ENCODE results near the gene KIAA1755.
A peak's percentile ranks its signal among the peaks of the same experiment; 100 is the strongest.

KIAA1755 gene

DNA sequence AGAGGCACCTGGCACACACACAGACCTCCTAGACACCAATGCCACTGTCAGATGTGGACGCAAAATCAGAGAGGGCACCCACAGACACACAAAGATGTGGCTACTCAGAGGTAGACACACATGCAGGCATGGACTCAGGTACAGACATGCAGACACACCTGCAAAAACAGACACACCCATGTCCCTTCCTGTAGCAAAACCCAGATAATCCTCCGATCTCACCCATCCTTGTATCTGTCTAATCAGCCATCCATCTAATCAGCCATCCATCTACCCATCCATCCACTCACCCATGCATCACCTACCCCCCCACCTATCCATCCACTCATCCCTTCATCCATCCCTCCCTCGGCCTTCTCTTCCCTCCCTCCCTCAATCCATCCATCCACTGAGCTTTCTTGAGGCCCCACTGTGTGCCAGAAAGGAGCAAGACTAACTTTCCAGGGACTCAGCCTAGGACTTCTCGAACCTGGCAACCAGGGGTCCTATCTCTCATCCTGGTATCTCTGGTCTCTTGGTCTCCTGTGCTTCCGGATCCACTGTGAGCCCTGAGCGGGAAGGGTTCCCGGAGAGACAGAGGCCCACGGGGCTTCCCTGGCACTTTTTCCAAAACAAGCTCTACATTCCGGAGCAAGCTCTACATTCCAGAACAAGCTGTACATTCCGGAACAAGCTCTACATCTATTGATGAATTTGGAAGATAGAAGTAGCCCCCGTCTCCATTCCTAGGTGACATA, 94.4 kb downstream of the KIAA1755 start:
- Histone ChIP-seq H3K79me1 (replicated peaks; ENCODE audit: low read length, poor library complexity, severe bottlenecking) (no peaks in the 10 kb centered on the region), H3K36me3 (ENCODE audit: control insufficient read depth in 1 of 2, insufficient read depth in 2 of 2, low read depth in 1 of 2, low read length in 2 of 2) (no peaks in the 10 kb centered on the region), H2AK5ac (ENCODE audit: low read length, severe bottlenecking) (no peak overlapping the region), H4K8ac (ENCODE audit: low read length) (peak overlapping the region; percentile 33), H2BK5ac (ENCODE audit: low read depth, low read length, poor library complexity, severe bottlenecking) (no peak overlapping the region), H3K27me3 (ENCODE audit: control insufficient read depth in 1 of 2, insufficient read depth in 1 of 2, low read length in 2 of 2) (peaks cover 0 to 5% of the 10 kb centered on the region in 2 experiments), H3K9ac (ENCODE audit: low read length) (no peak overlapping the region), H2BK15ac (ENCODE audit: low read depth, poor library complexity, severe bottlenecking) (no peak overlapping the region), H3K4me3 (ENCODE audit: insufficient read depth in 1 of 2, low read depth in 1 of 2, low read length in 2 of 2) (no peak overlapping the region), H3K4ac (ENCODE audit: low read depth in 1 of 2, low read length in 2 of 2) (peak overlapping the region in 1 of 2 experiments; percentile 76), H3K4me2 (ENCODE audit: low read length, poor library complexity, severe bottlenecking) (no peak overlapping the region), H3K27ac (ENCODE audit: low read length, poor library complexity, severe bottlenecking) (no peak overlapping the region), H4K91ac (ENCODE audit: low read length) (peak overlapping the region; percentile 53), H3K9me3 (ENCODE audit: control insufficient read depth, low read length) (no peaks in the 10 kb centered on the region), H3K4me1 (ENCODE audit: control insufficient read depth, insufficient read depth, low read depth, low read length) (peaks cover 27% of the 10 kb centered on the region), H2AFZ (ENCODE audit: low read depth, low read length) (no peak overlapping the region), H3K14ac (ENCODE audit: low read length in 2 of 2) (peak overlapping the region in 1 of 2 experiments; percentile 84), H3K23ac (ENCODE audit: low read length in 2 of 2) (no peak overlapping the region), H3K18ac (ENCODE audit: low read depth in 1 of 2, low read length in 2 of 2) (peak overlapping the region; percentile 50 to 94), H2BK12ac (ENCODE audit: low read length in 2 of 2) (peak overlapping the region; percentile 91 to 97), H2BK120ac (ENCODE audit: low read depth, low read length) (peak overlapping the region; percentile 11)
- peak; percentile 41 for DNase-seq
- 65% methylated on average over 11 of the region's 11 CpGs for WGBS

DNA sequence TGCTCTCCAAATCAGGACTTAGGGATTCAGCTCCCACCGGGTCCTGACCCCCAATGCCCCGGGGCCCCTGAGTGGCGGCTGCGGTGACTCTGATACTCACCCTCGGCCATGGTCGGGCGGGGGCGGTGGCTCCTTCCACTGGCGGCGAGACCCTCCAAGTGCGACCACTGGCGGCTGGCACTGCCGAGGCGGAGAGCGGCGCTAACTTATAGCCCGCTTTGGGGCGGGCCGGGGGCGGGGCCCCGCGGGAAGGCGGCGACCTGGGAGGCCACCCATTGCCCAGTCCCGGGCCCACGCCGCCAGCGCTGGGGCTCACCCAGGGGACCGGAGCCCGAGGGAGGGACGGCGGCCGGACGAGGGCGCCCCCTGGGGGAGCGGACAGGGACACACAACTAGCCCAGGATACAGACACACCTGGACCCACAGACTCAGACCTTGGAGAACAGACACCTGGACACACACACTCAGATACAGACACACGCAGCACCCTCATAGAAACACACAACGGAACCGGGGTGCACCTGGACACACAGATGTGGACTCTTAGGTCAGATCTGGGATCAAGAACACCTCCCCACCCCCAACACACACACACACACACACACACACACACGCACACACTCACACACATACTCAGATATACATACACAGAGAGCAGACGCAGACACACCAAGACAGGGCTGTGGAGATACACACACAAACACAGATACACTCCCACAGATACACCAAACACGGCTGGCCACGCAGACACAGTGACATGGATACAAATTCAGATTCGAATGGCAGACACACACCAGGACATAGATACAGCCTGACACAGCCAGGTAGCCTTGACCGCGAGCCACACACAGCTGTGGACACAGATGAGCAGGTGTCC, 95.2 kb downstream of the KIAA1755 start, which contains the start of gene TGM2:
TSS of gene TGM2 (minus strand) at position 182 of the 877 bp plus-strand sequence. CDS start at position 110, 72 bp downstream.
- Histone ChIP-seq H2BK12ac (ENCODE audit: low read length in 2 of 2) (peak within 1 kb of the TSS; percentile 91 to 97), H3K4me3 (ENCODE audit: insufficient read depth in 1 of 2, low read depth in 1 of 2, low read length in 2 of 2) (peak within 1 kb of the TSS; percentile 47 to 55), H3K27me3 (ENCODE audit: control insufficient read depth in 1 of 2, insufficient read depth in 1 of 2, low read length in 2 of 2) (peaks cover 0 to 5% of the 10 kb centered on the region in 2 experiments), H3K27ac (ENCODE audit: low read length, poor library complexity, severe bottlenecking) (no peak within 1 kb of the TSS), H4K91ac (ENCODE audit: low read length) (peak within 1 kb of the TSS; percentile 55), H3K4me1 (ENCODE audit: control insufficient read depth, insufficient read depth, low read depth, low read length) (peaks cover 27% of the 10 kb centered on the region), H3K14ac (ENCODE audit: low read length in 2 of 2) (peak within 1 kb of the TSS in 1 of 2 experiments; percentile 84), H2AFZ (ENCODE audit: low read depth, low read length) (peak within 1 kb of the TSS; percentile 8), H3K9ac (ENCODE audit: low read length) (peak within 1 kb of the TSS; percentile 32), H2BK15ac (ENCODE audit: low read depth, poor library complexity, severe bottlenecking) (no peak within 1 kb of the TSS), H3K18ac (ENCODE audit: low read depth in 1 of 2, low read length in 2 of 2) (peak within 1 kb of the TSS; percentile 79 to 97), H2BK120ac (ENCODE audit: low read depth, low read length) (peak within 1 kb of the TSS; percentile 80), H3K79me1 (replicated peaks; ENCODE audit: low read length, poor library complexity, severe bottlenecking) (no peaks in the 10 kb centered on the region), H4K8ac (ENCODE audit: low read length) (peak within 1 kb of the TSS; percentile 54), H3K4me2 (ENCODE audit: low read length, poor library complexity, severe bottlenecking) (peak within 1 kb of the TSS; percentile 54), H3K36me3 (ENCODE audit: control insufficient read depth in 1 of 2, insufficient read depth in 2 of 2, low read depth in 1 of 2, low read length in 2 of 2) (no peaks in the 10 kb centered on the region), H3K23ac (ENCODE audit: low read length in 2 of 2) (no peak within 1 kb of the TSS), H3K9me3 (ENCODE audit: control insufficient read depth, low read length) (no peaks in the 10 kb centered on the region), H3K4ac (ENCODE audit: low read depth in 1 of 2, low read length in 2 of 2) (peak within 1 kb of the TSS; percentile 52 to 77), H2AK5ac (ENCODE audit: low read length, severe bottlenecking) (no peak within 1 kb of the TSS), H2BK5ac (ENCODE audit: low read depth, low read length, poor library complexity, severe bottlenecking) (no peak within 1 kb of the TSS)
- DNase-seq = peak; percentile 82
- 16% methylated on average over 45 of the region's 46 CpGs for WGBS

DNA sequence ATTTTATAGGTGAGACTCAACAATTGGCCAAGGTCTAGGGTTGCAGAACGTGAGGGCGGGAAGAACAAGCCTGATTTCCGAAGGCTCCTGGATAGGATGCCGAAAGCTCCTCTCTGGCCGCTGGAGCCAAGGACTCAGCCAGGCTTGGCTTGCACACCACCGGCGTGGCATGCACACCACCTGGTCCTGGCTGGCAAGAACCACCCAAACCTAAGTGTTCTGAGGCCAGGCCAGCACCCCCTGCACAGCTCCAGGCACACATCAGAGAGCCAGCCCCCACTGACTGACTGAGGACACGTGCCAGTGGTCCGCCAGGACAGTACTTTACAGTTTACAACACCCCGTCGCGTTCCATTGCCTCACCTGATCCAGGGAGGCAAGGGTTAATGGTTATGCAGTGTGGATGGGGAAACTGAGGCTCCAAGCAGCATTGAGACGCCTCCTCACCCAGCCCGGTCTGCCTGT, 95.9 kb downstream of the KIAA1755 start:
- peak overlapping the region in 1 of 2 experiments; percentile 30 for H3K14ac ChIP-seq (ENCODE audit: low read length in 2 of 2)
- peak overlapping the region; percentile 32 for H3K9ac ChIP-seq (ENCODE audit: low read length)
- H3K4me2 ChIP-seq (ENCODE audit: low read length, poor library complexity, severe bottlenecking) = peak overlapping the region; percentile 54
- no peak overlapping the region for H3K27ac ChIP-seq (ENCODE audit: low read length, poor library complexity, severe bottlenecking)
- H3K4me3 ChIP-seq (ENCODE audit: insufficient read depth in 1 of 2, low read depth in 1 of 2, low read length in 2 of 2) = peak overlapping the region; percentile 47 to 55
- H3K4me1 ChIP-seq (ENCODE audit: control insufficient read depth, insufficient read depth, low read depth, low read length) = peaks cover 27% of the 10 kb centered on the region
- peak overlapping the region; percentile 80 for H2BK120ac ChIP-seq (ENCODE audit: low read depth, low read length)
- H4K8ac ChIP-seq (ENCODE audit: low read length) = peak overlapping the region; percentile 54
- no peak overlapping the region for H2AK5ac ChIP-seq (ENCODE audit: low read length, severe bottlenecking)
- peaks cover 0 to 5% of the 10 kb centered on the region in 2 experiments for H3K27me3 ChIP-seq (ENCODE audit: control insufficient read depth in 1 of 2, insufficient read depth in 1 of 2, low read length in 2 of 2)
- H3K18ac ChIP-seq (ENCODE audit: low read depth in 1 of 2, low read length in 2 of 2) = peak overlapping the region; percentile 79 to 97
- no peak overlapping the region for H2BK5ac ChIP-seq (ENCODE audit: low read depth, low read length, poor library complexity, severe bottlenecking)
- WGBS = 78% methylated on average over 14 of the region's 14 CpGs
- no peak overlapping the region for H2BK15ac ChIP-seq (ENCODE audit: low read depth, poor library complexity, severe bottlenecking)
- peak overlapping the region; percentile 8 for H2AFZ ChIP-seq (ENCODE audit: low read depth, low read length)
- no peak overlapping the region for H3K23ac ChIP-seq (ENCODE audit: low read length in 2 of 2)
- no peaks in the 10 kb centered on the region for H3K36me3 ChIP-seq (ENCODE audit: control insufficient read depth in 1 of 2, insufficient read depth in 2 of 2, low read depth in 1 of 2, low read length in 2 of 2)
- H2BK12ac ChIP-seq (ENCODE audit: low read length in 2 of 2) = peak overlapping the region; percentile 27 to 34
- H3K9me3 ChIP-seq (ENCODE audit: control insufficient read depth, low read length) = no peaks in the 10 kb centered on the region
- DNase-seq = no peak
- H3K79me1 ChIP-seq (replicated peaks; ENCODE audit: low read length, poor library complexity, severe bottlenecking) = no peaks in the 10 kb centered on the region
- H3K4ac ChIP-seq (ENCODE audit: low read depth in 1 of 2, low read length in 2 of 2) = peak overlapping the region in 1 of 2 experiments; percentile 77
- H4K91ac ChIP-seq (ENCODE audit: low read length) = peak overlapping the region; percentile 55
